SU-DHL-6 (cell line): ENCODE data around the gene XIRP1.

Experiments
- H2AFZ ChIP-seq: fragments of 200-600 bp; sonication (generic); 2 replicates; pipeline ENCODE4 v1.6.1; 2014; ENCODE audit warnings: low read depth, mild to moderate bottlenecking, moderate library complexity, mixed read lengths, antibody characterized with exemption, low read length; ENCODE audit not compliant: severe bottlenecking
- H3F3A ChIP-seq: fragments of 200-600 bp; shearing (Covaris generic); 2 replicates; pipeline ENCODE4 v1.6.0; 2016; ENCODE audit warnings: antibody characterized with exemption, mild to moderate bottlenecking; ENCODE audit not compliant: insufficient read depth
- H3K27ac ChIP-seq: fragments of 200-600 bp; sonication (generic); 2 replicates; pipeline ENCODE4 v1.5.1; 2016; ENCODE audit warnings: low read depth, mild to moderate bottlenecking, low read length, moderate library complexity, mixed read lengths
- H3K27me3 ChIP-seq: fragments of 200-600 bp; sonication (generic), shearing (Covaris generic); 2 replicates; pipeline ENCODE4 v1.6.0; 2014; ENCODE audit warnings: mild to moderate bottlenecking, low read length
- H3K36me3 ChIP-seq: fragments of 200-600 bp; sonication (generic); 2 replicates; pipeline ENCODE4 v1.6.1; 2014; ENCODE audit warnings: mild to moderate bottlenecking, low read length, mixed read lengths
- H3K4me2 ChIP-seq: fragments of 300-600, 200-600 bp; shearing (Covaris generic), sonication (generic); 2 replicates; pipeline ENCODE4 v1.6.0; 2014; ENCODE audit warnings: low read length, low read depth, mild to moderate bottlenecking; ENCODE audit not compliant: poor library complexity, severe bottlenecking
- H3K4me3 ChIP-seq: fragments of 200-600 bp; sonication (generic); 2 replicates; pipeline ENCODE4 v1.5.1; 2014; ENCODE audit warnings: antibody characterized with exemption, low read length, mild to moderate bottlenecking, mixed read lengths; ENCODE audit not compliant: insufficient read depth, poor library complexity, severe bottlenecking
- H3K79me2 ChIP-seq: fragments of 200-600 bp; sonication (generic); 2 replicates; pipeline ENCODE4 v1.6.1; 2014; ENCODE audit warnings: mild to moderate bottlenecking, low read length, moderate library complexity; ENCODE audit not compliant: insufficient read depth
- H3K9ac ChIP-seq: fragments of 200-600 bp; sonication (generic); 2 replicates; pipeline ENCODE4 v1.7.0; 2014; ENCODE audit warnings: mild to moderate bottlenecking, low read length
- H3K9me2 ChIP-seq: fragments of 200-600 bp; sonication (generic); replicated peaks from 2 replicates; pipeline ENCODE4 v1.6.1; 2014; ENCODE audit warnings: low read length; ENCODE audit not compliant: insufficient read depth
- H3K9me3 ChIP-seq: fragments of 200-600 bp; sonication (generic); 2 replicates; pipeline ENCODE4 v1.6.1; 2014; ENCODE audit warnings: low read length, mixed read lengths; ENCODE audit not compliant: insufficient read depth
- H4K20me1 ChIP-seq: fragments of 200-600 bp; sonication (generic); 2 replicates; pipeline ENCODE4 v1.6.1; 2014; ENCODE audit warnings: low read depth, mild to moderate bottlenecking, antibody characterized with exemption, low read length, moderate library complexity, mixed read lengths
- EZH2phosphoT487 ChIP-seq: fragments of 200-600 bp; sonication (generic), shearing (Covaris generic); conservative IDR thresholded peaks from 2 replicates; pipeline ENCODE4 v1.6.1; 2018; ENCODE audit warnings: mild to moderate bottlenecking, antibody characterized with exemption, low read length, moderate library complexity, mixed read lengths
- TF ChIP-seq, protein P1 (sequence below): fragments of 200-600 bp; sonication (generic); IDR thresholded peaks from one replicate; pipeline ENCODE4 v1.5.1; 2017; ENCODE audit warnings: antibody characterized with exemption, mild to moderate bottlenecking, low read length, moderate library complexity; ENCODE audit not compliant: insufficient read depth, poor library complexity, severe bottlenecking

Gene XIRP1

GRCh38 chr3:39146611-39147591 is 45.5 kb downstream of the XIRP1 start:
- Histone ChIP-seq H3K79me2 (no peaks in the 10 kb centered on the region; the same call in 1 of the 2 replicates), H3K27me3 (no peaks in the 10 kb centered on the region), H3K36me3 (no peaks in the 10 kb centered on the region), H3K9me2 (no peaks in the 10 kb centered on the region), H3K9me3 (no peaks in the 10 kb centered on the region), H4K20me1 (no peaks in the 10 kb centered on the region), H3K4me2 (no peak overlapping the region), H2AFZ (no peak overlapping the region), H3K27ac (no peak overlapping the region), H3K4me3 (no peak overlapping the region), H3K9ac (no peak overlapping the region), H3F3A (no peaks in the 10 kb centered on the region)
- TF ChIP-seq, protein P1, sequence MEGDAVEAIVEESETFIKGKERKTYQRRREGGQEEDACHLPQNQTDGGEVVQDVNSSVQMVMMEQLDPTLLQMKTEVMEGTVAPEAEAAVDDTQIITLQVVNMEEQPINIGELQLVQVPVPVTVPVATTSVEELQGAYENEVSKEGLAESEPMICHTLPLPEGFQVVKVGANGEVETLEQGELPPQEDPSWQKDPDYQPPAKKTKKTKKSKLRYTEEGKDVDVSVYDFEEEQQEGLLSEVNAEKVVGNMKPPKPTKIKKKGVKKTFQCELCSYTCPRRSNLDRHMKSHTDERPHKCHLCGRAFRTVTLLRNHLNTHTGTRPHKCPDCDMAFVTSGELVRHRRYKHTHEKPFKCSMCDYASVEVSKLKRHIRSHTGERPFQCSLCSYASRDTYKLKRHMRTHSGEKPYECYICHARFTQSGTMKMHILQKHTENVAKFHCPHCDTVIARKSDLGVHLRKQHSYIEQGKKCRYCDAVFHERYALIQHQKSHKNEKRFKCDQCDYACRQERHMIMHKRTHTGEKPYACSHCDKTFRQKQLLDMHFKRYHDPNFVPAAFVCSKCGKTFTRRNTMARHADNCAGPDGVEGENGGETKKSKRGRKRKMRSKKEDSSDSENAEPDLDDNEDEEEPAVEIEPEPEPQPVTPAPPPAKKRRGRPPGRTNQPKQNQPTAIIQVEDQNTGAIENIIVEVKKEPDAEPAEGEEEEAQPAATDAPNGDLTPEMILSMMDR: no peak
- TF ChIP-seq EZH2phosphoT487: no peak

DNA sequence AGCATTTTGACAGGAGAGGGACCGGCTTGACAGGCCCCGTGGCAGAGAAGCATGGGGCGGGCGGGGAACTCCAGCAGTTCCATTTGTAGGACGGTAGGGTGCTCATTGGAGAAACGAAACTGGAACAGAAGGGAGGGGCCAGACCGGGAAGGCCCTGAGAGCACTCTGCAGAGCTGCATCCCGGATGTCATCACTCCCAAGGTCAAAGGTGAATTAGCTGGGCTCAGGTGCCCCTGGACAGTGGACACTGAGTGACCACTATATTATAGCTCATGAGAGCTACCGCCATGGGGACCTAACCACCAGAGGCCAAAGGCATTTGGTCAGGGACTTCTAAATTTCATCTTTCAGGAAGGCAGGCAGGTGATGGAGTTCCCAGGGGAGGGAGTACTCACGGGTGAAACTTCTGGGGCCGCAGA is 46.3 kb downstream of the XIRP1 start:
- no peaks in the 10 kb centered on the region; the same call in 1 of the 2 replicates for H3K79me2 ChIP-seq
- no peaks in the 10 kb centered on the region for H3K9me2 ChIP-seq
- H3F3A ChIP-seq: no peaks in the 10 kb centered on the region
- H3K27me3 ChIP-seq: no peaks in the 10 kb centered on the region
- no peaks in the 10 kb centered on the region for H3K9me3 ChIP-seq
- no peak overlapping the region for H3K4me3 ChIP-seq
- no peaks in the 10 kb centered on the region for H4K20me1 ChIP-seq
- H3K27ac ChIP-seq: no peak overlapping the region
- no peak overlapping the region for H3K9ac ChIP-seq
- no peak overlapping the region for H2AFZ ChIP-seq
- H3K36me3 ChIP-seq: no peaks in the 10 kb centered on the region
- no peak for TF ChIP-seq EZH2phosphoT487
- TF ChIP-seq, protein P1: no peak
- H3K4me2 ChIP-seq: no peak overlapping the region

DNA sequence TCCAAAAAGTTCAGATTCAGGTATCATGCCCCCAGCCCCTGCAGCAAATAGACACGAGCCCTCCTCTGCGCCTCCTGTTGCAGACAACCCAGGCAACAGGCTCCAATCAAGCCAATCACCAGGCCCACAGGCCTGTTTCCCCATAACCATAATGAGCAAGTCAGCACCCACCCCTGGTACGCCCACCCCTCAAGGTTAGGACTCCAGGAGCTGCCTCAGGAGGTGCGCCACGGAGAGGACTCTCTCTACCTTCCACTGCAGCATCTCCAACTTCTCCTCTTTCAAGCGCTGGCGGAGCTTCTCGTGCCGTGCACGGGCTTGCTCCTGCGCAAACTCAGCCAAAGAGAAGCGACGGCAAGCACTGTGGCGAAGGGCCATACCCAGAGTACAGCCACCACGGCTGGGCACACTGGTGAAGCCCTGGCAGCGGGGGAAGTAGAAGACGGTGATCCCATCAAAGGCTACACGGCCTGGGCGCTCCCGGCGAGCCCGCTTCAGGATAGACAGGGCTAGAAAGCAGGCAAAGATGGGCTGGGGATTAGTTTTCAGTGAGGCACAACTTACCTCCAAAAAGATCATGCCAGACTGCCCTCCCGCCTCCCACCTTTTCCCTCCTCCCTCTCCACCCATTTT is 47.5 kb downstream of the XIRP1 start:
- no peaks in the 10 kb centered on the region for H4K20me1 ChIP-seq
- TF ChIP-seq, protein P1: no peak
- no peak for TF ChIP-seq EZH2phosphoT487
- no peaks in the 10 kb centered on the region for H3K36me3 ChIP-seq

More for the DNA sequence above, 47.5 kb downstream of the XIRP1 start:
- no peak overlapping the region for H3K27ac ChIP-seq
- no peaks in the 10 kb centered on the region for H3K27me3 ChIP-seq
- H2AFZ ChIP-seq: no peak overlapping the region
- no peak overlapping the region for H3K4me3 ChIP-seq
- no peaks in the 10 kb centered on the region for H3F3A ChIP-seq
- no peaks in the 10 kb centered on the region for H3K9me3 ChIP-seq
- no peak overlapping the region for H3K4me2 ChIP-seq
- no peaks in the 10 kb centered on the region for H3K9me2 ChIP-seq
- no peaks in the 10 kb centered on the region for H3K79me2 ChIP-seq
- no peak overlapping the region for H3K9ac ChIP-seq
